Measurements from ENCODE around the gene GUCA1C. TPM values are rescaled to one million over a fixed set of nuclear protein-coding genes. Genes with fewer than 3 reads are reported as not detected.

The GUCA1C gene
- total and polyA plus RNA-seq, 9 of the 15 experiments (the other 6 are each of a cell fraction or from before 2014, with no cell fraction given) = not detected

DNA sequence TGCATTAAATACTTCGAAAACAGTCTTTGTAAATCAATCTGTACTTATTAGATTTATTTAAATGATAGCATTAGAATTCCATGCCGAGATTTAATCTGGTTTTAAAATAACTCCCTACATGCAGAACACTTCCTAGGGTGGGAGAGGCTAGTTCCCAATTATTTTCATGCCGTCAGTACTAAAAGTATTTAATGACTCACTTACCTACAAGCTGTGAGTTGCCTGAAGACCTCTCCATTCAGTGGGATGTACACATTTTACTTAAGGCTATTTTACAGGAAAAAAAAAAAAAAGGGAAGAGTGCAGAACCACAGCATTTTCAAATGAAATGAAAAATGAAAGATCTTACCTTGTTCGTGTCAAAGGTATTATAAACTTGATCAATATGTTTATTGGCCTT, 469 bp downstream of the GUCA1C start (continued):
- TF ChIP-seq, protein P1, sequence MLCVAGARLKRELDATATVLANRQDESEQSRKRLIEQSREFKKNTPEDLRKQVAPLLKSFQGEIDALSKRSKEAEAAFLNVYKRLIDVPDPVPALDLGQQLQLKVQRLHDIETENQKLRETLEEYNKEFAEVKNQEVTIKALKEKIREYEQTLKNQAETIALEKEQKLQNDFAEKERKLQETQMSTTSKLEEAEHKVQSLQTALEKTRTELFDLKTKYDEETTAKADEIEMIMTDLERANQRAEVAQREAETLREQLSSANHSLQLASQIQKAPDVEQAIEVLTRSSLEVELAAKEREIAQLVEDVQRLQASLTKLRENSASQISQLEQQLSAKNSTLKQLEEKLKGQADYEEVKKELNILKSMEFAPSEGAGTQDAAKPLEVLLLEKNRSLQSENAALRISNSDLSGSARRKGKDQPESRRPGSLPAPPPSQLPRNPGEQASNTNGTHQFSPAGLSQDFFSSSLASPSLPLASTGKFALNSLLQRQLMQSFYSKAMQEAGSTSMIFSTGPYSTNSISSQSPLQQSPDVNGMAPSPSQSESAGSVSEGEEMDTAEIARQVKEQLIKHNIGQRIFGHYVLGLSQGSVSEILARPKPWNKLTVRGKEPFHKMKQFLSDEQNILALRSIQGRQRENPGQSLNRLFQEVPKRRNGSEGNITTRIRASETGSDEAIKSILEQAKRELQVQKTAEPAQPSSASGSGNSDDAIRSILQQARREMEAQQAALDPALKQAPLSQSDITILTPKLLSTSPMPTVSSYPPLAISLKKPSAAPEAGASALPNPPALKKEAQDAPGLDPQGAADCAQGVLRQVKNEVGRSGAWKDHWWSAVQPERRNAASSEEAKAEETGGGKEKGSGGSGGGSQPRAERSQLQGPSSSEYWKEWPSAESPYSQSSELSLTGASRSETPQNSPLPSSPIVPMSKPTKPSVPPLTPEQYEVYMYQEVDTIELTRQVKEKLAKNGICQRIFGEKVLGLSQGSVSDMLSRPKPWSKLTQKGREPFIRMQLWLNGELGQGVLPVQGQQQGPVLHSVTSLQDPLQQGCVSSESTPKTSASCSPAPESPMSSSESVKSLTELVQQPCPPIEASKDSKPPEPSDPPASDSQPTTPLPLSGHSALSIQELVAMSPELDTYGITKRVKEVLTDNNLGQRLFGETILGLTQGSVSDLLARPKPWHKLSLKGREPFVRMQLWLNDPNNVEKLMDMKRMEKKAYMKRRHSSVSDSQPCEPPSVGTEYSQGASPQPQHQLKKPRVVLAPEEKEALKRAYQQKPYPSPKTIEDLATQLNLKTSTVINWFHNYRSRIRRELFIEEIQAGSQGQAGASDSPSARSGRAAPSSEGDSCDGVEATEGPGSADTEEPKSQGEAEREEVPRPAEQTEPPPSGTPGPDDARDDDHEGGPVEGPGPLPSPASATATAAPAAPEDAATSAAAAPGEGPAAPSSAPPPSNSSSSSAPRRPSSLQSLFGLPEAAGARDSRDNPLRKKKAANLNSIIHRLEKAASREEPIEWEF (CRISPR knock-in tag; IDR thresholded peaks at IDR 0.05) = no peak
- TF ChIP-seq RAD21 (CRISPR knock-in tag; conservative IDR thresholded peaks at IDR 0.05 in 1 of 2, IDR thresholded peaks at IDR 0.05 in 1 of 2) = no peak
- TF ChIP-seq FOSL1 (tag; conservative IDR thresholded peaks at IDR 0.05) = no peak
- TF ChIP-seq U2AF1 (optimal IDR thresholded peaks at IDR 0.05; ENCODE audit: low read depth, low read length) = no peak
- TF ChIP-seq RAD51 (IDR thresholded peaks at IDR 0.05; ENCODE audit: borderline replicate concordance, low read depth) = no peak

Data from K562 (cell line).